Smooth muscle cell (in vitro differentiated cells): ENCODE data around the gene SEMA4F. TPM values are rescaled to one million over a fixed set of nuclear protein-coding genes. Genes with fewer than 3 reads are reported as not detected.

Experiments
- DNase-seq: peaks from one replicate; lab custom pipeline; 2025; ENCODE audit not compliant: unreplicated experiment; lab: John Stamatoyannopoulos, UW
- H2AFZ ChIP-seq: fragments of 200-600 bp; sonication (generic); 2 replicates; pipeline ENCODE4 v1.6.0; 2016; ENCODE audit warnings: antibody characterized with exemption, low read depth, mild to moderate bottlenecking
- H3F3A ChIP-seq: fragments of 200-600 bp; sonication (generic); 2 replicates; pipeline ENCODE4 v1.6.0; 2017; ENCODE audit warnings: antibody characterized with exemption, low read depth
- H3K27ac ChIP-seq: fragments of 200-600 bp; sonication (generic); 2 replicates; pipeline ENCODE4 v1.5.1; 2016; ENCODE audit warnings: low read depth, mild to moderate bottlenecking
- H3K27me3 ChIP-seq: fragments of 200-600 bp; sonication (generic); 2 replicates; pipeline ENCODE4 v1.6.1; 2016; ENCODE audit warnings: low read depth, mild to moderate bottlenecking
- H3K36me3 ChIP-seq: fragments of 200-600 bp; sonication (generic); 2 replicates; pipeline ENCODE4 v1.5.1; 2016; ENCODE audit warnings: low read depth
- H3K4me1 ChIP-seq: fragments of 200-600 bp; sonication (generic); 2 replicates; pipeline ENCODE4 v1.5.1; 2016; ENCODE audit warnings: low read depth
- H3K4me2 ChIP-seq: fragments of 200-600 bp; sonication (generic); 2 replicates; pipeline ENCODE4 v1.6.0; 2016; ENCODE audit warnings: mild to moderate bottlenecking
- H3K4me3 ChIP-seq: fragments of 200-600 bp; sonication (generic); 2 replicates; pipeline ENCODE4 v1.5.1; 2016; ENCODE audit warnings: mild to moderate bottlenecking
- H3K79me2 ChIP-seq: fragments of 200-600 bp; sonication (generic); 2 replicates; pipeline ENCODE4 v1.6.0; 2016; ENCODE audit warnings: low read depth, mild to moderate bottlenecking
- H3K9ac ChIP-seq: fragments of 200-600 bp; sonication (generic); 2 replicates; pipeline ENCODE4 v1.6.0; 2016; ENCODE audit warnings: low read depth
- H3K9me3 ChIP-seq: fragments of 200-600 bp; sonication (generic); replicated peaks from 2 replicates; pipeline ENCODE4 v1.5.1; 2016; ENCODE audit warnings: low read depth
- H4K20me1 ChIP-seq: fragments of 200-600 bp; sonication (generic); 2 replicates; pipeline ENCODE4 v1.6.0; 2016; ENCODE audit warnings: low read depth
- CTCF ChIP-seq: fragments of 200-600 bp; sonication (generic); IDR thresholded peaks from 2 replicates; pipeline ENCODE4 v1.5.1; 2017; ENCODE audit warnings: borderline replicate concordance, mild to moderate bottlenecking, antibody characterized with exemption; ENCODE audit not compliant: insufficient read depth, poor library complexity, severe bottlenecking
- WGBS: methylation state at CpG from one replicate; pipeline ENCODE4 v1.1.7; 2016; ENCODE audit warnings: low lambda C conversion rate; 5-methylcytosine and 5-hydroxymethylcytosine counted together
- polyA plus RNA-seq: library from polyadenylated mRNA; unstranded; fragments of >200 nt; fragmentation: Nextera tagmentation; extraction: Ambion mirVana; gene quantifications from 2 replicates; pipeline ENCODE4 v1.2.1, GENCODE V29; 2016
- total RNA-seq: library from RNA; depleted of rRNA; stranded (reverse); fragments of >200 nt; gene quantifications from 2 replicates; pipeline ENCODE4 v1.2.3, GENCODE V29; 2014

Gene SEMA4F
- total and polyA plus RNA-seq, 2 experiments from 2014 or later = 8.5 to 16.7 TPM

- H3K27ac ChIP-seq = no peak overlapping the region
- H3K79me2 ChIP-seq = no peaks in the 10 kb centered on the region
- H3F3A ChIP-seq = no peaks in the 10 kb centered on the region
- peaks cover 15% of the 10 kb centered on the region for H3K27me3 ChIP-seq
- H3K9ac ChIP-seq = no peak overlapping the region
- H3K4me3 ChIP-seq = no peak overlapping the region
- no peak for DNase-seq
- no peak overlapping the region for H3K4me2 ChIP-seq
- peaks cover 3% of the 10 kb centered on the region for H3K4me1 ChIP-seq
- no peak for TF ChIP-seq CTCF
- H2AFZ ChIP-seq = no peak overlapping the region
- no peaks in the 10 kb centered on the region for H4K20me1 ChIP-seq
- no peaks in the 10 kb centered on the region for H3K9me3 ChIP-seq
- no peaks in the 10 kb centered on the region for H3K36me3 ChIP-seq
- 71% methylated on average over 6 of the region's 6 CpGs for WGBS
Measured at GRCh38 chr2:74618410-74619083, 35.5 kb upstream of the SEMA4F start.

GRCh38 chr2:74619651-74620297 is 34.3 kb upstream of the SEMA4F start:
- Histone ChIP-seq H3K4me1 (peaks cover 3% of the 10 kb centered on the region), H3F3A (no peaks in the 10 kb centered on the region), H3K4me3 (no peak overlapping the region), H3K9me3 (no peaks in the 10 kb centered on the region), H3K79me2 (no peaks in the 10 kb centered on the region), H3K27me3 (peaks cover 7% of the 10 kb centered on the region), H2AFZ (no peak overlapping the region), H3K9ac (no peak overlapping the region), H3K36me3 (no peaks in the 10 kb centered on the region), H3K27ac (no peak overlapping the region), H4K20me1 (no peaks in the 10 kb centered on the region), H3K4me2 (no peak overlapping the region)
- WGBS = 93% methylated on average over 5 of the region's 5 CpGs
- no peak for TF ChIP-seq CTCF
- no peak for DNase-seq

- no peaks in the 10 kb centered on the region for H3K9me3 ChIP-seq
- H3K4me3 ChIP-seq = no peak overlapping the region
- no peak overlapping the region for H3K27ac ChIP-seq
- H4K20me1 ChIP-seq = no peaks in the 10 kb centered on the region
- no peak overlapping the region for H2AFZ ChIP-seq
- no peaks in the 10 kb centered on the region for H3F3A ChIP-seq
- WGBS = 92% methylated on average over 12 of the region's 12 CpGs
- no peak overlapping the region for H3K9ac ChIP-seq
- H3K4me1 ChIP-seq = peaks cover 3% of the 10 kb centered on the region
- TF ChIP-seq CTCF = no peak
- no peaks in the 10 kb centered on the region for H3K36me3 ChIP-seq
- H3K79me2 ChIP-seq = no peaks in the 10 kb centered on the region
- H3K4me2 ChIP-seq = no peak overlapping the region
- DNase-seq = no peak
- H3K27me3 ChIP-seq = peaks cover 7% of the 10 kb centered on the region
Measured at GRCh38 chr2:74620671-74621070, 33.4 kb upstream of the SEMA4F start.
